ENCODE data around the gene ITPR3.

Gene ITPR3

GRCh38 chr6:33686981-33687975 lies 66.2 kb downstream of the ITPR3 start:
- DNase-seq (ENCODE audit: low read depth) = no peak

DNA sequence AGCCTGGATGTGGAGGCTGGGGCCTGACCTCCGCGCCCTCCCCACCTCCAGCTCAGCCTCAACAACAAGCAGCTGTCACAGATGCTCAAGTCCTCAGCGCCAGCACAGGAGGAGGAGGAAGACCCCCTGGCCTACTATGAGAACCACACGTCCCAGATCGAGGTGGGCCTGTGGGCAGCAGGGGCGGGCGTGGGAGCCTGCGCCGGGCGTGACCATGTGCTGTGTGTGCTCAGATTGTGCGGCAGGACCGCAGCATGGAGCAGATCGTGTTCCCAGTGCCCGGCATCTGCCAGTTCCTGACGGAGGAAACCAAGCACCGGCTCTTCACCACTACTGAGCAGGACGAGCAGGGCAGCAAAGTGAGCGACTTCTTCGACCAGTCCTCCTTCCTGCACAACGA lies 66.9 kb downstream of the ITPR3 start:
- no peak for DNase-seq (ENCODE audit: low read depth)

- no peak for DNase-seq (ENCODE audit: low read depth)
Measured at GRCh38 chr6:33688451-33689147, 67.5 kb downstream of the ITPR3 start.

- DNase-seq (ENCODE audit: low read depth) = no peak
Measured at GRCh38 chr6:33689148-33689494, 68.0 kb downstream of the ITPR3 start.

DNA sequence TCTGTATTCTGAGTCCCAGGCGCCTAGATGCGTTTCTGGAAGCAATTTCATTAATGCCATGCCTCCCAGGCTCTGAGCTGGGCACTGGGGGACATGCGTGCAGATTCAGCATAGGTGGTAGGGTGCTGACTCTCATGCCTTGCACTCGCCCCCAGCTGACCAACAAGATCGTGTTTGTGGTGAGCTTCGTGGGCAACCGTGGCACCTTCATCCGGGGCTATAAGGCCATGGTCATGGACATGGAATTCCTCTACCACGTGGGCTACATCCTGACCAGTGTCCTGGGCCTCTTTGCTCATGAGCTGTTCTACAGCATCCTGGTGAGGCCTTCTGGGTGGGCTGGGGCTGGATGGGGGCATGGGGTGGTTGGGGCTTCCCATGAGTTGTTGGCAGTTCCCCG lies 68.8 kb downstream of the ITPR3 start:
- no peak for DNase-seq (ENCODE audit: low read depth)

- no peak for DNase-seq (ENCODE audit: low read depth)
Measured at GRCh38 chr6:33690766-33691165, 69.6 kb downstream of the ITPR3 start.

DNA sequence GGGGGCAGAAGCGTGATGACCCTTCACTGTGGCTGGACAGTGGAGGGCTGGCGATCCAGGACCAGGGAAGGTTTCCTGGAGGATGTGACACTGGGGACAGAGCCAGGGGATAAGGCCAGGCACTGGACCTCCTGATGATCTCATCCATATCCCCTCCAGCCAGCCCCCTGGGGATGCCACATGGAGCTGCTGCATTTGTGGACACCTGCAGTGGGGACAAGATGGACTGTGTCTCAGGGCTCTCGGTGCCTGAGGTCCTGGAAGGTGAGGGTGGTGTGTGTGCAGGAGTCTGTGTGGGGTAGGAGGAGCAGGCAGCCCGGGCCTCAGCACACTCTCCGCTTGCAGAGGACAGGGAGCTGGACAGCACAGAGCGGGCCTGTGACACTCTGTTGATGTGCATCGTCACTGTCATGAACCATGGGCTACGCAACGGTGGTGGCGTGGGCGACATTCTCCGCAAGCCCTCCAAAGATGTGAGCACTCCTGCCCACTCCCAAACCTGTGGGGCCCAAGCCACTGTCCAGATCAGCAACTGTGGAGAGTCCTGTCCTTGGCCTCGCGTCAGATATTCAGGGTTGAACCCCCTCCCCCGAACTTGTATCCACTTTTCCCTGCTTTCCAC lies 70.4 kb downstream of the ITPR3 start:
- no peak for DNase-seq (ENCODE audit: low read depth)

DNA sequence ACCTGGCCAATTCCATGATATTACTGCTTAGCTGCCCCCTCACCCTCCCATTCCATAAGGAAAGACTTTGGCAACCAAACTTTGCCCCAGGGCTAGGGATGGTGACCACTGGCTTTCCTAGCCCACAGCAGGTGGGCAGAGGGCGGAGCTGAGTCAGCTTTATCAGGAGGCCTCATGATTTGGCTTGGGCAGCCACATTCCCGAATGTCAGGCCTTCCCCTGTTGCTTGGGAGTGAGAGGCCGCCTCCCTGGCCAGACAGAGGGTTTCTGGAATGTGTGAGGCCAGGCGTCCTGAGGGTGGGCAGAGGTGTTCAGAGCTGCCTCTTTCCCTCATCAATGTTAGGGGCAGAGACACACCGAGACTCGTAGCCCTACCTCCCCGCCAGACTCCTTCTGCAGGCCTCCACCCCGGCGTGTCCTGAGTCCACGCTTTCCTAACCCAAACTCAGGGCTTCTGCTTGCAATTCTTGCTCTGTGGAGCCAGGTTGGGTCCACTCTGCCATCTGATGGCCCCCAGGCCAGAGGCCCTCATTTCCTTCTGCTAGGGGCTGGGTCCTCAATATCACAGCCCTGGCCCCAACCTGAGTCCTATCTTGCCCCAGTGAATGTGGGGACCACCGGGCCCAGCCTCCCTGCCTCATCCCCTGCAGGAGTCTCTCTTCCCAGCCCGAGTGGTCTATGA lies 71.1 kb downstream of the ITPR3 start:
- peak; percentile 49 for DNase-seq (ENCODE audit: low read depth)

DNA sequence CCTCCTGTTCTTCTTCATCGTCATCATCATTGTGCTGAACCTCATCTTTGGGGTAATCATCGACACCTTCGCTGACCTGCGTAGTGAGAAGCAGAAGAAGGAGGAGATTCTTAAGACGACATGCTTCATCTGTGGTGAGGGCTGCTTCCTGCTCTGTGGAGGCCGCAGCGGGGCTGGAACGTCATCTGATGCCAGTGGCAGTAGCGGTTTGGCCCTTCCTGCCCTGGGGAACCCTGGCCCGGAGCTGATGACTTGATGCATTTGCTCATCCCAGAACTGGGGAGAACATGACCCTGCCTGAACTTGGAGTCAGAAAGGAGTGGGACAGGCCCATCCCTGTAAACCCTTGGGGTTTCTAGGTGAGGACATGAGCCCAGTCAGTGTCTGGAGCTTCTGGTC lies 71.6 kb downstream of the ITPR3 start:
- peak; percentile 63 for DNase-seq (ENCODE audit: low read depth)

DNA sequence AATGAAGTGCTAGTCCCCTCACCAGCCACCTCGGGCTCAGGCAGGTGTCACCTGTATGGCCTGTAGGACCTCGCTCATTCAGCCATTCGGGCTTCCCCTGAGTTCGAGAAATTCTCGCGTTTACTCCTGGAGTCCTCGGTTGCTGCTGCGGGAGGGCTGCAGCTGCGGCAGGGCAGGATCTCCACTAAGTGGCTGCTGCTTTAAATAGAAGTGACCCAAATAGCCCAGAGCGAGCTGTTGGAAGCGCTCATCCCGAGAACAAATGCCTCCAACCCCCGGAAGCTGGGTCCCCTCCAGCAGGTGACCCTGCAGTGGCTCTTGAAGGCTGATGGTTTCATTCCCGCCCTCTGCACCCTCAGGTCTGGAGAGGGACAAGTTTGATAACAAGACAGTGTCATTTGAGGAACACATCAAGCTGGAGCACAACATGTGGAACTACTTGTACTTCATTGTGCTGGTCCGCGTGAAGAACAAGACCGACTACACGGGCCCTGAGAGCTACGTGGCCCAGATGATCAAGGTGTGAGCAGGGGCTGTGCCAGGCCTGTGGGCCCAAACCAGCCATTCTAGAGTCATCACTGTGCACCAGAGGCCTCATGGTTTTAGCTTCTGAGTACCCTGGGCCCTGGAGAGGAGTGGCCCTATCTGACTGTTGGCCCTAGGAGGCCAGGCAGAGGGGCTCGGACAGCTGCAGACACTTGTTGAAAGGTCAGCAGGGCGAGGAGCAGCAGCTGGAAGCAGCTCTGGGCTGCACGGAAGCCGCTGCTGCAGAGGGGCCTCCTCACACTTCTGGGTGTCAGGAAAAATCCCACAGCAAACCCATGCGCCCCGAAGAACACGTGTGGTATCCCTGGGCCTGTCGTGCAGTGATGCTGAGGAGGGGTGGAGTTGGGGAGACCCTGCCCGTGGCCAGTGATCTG lies 72.3 kb downstream of the ITPR3 start:
- no peak for DNase-seq (ENCODE audit: low read depth)

GRCh38 chr6:33694401-33694931 lies 73.3 kb downstream of the ITPR3 start:
- DNase-seq (ENCODE audit: low read depth) = peak; percentile 32

DNA sequence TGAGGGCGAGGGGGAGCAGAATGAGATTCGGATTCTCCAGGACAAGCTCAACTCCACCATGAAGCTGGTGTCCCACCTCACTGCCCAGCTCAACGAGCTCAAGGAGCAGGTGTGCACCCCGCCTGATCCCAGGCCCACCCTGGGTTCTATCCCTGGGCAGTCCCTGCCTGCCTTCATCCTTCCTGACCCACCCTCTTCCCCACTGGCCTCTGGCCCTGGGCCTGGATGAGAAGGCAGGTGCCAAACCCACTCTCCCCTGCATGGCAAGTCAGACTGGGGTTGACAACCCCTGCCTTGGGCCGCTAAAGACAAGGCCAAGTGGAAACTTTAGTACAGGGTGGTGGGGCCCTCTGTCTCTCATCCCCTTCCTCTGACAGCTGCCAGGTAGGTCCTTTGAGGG lies 73.9 kb downstream of the ITPR3 start:
- DNase-seq (ENCODE audit: low read depth) = no peak

DNA sequence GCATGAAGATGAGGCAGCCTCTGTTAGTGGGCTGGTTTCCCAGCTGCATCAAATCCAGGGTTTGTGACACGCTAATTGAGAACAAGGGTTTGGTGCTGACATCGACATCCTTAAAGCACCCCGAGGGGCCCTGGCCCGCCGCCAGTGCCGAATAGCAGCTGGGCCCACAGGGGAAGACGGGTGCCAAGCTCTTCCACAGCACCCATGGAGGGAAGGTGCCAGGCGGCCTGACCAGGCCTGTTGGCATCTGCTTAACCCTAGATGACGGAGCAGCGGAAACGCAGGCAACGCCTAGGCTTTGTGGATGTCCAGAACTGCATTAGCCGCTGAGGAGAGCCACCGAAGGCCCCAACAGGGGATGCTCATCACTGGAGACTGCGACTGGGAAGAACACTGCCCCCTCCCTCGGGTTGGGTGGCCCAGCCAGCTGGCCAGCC lies 74.3 kb downstream of the ITPR3 start:
- peak; percentile 47 for DNase-seq (ENCODE audit: low read depth)

DNA sequence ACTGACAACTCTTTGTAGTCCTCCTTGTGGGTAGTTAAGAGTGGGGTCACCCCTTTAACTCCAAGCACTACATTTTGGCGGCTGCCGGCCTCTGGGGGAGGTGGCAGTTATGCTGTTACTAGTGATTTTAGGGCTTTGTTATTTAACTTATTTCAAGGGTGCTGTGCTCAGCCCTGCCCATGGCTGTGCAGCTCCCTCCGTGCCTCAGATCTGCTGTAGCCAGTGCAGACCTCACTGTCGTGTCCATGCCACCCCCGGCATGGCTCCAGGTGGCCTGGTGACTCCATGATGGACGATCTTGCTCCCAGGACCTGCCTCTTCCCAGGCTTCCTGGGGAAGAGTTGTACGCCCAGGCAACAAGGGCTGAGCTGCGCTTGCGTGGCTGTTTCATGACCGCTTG lies 75.0 kb downstream of the ITPR3 start:
- no peak for DNase-seq (ENCODE audit: low read depth)

- peak; percentile 78 for DNase-seq (ENCODE audit: low read depth)
Measured at GRCh38 chr6:33696548-33697518, 75.7 kb downstream of the ITPR3 start.

- DNase-seq (ENCODE audit: low read depth) = no peak
Measured at GRCh38 chr6:33697845-33698244, 76.7 kb downstream of the ITPR3 start.

- no peak for DNase-seq (ENCODE audit: low read depth)
Measured at GRCh38 chr6:33698494-33698893, 77.4 kb downstream of the ITPR3 start.

GRCh38 chr6:33699131-33699530 lies 78.0 kb downstream of the ITPR3 start:
- no peak for DNase-seq (ENCODE audit: low read depth)

- no peak for DNase-seq (ENCODE audit: low read depth)
Measured at GRCh38 chr6:33699739-33700138, 78.6 kb downstream of the ITPR3 start.

Measured in fibroblast of gingiva (primary cell).